Activated T-cell treated with anti-CD3 and anti-CD28 coated beads, Interleukin-2, amount 50 U/mL, for 48 hours (primary cell): Measurements from ENCODE around the gene EVA1A.

Experiments used
- DNase-seq, 2 experiments: peaks; one replicate each; pipeline ENCODE4 v3.0.0-alpha.2; 2020

The EVA1A gene

GRCh38 chr2:75589391-75590105 is 28.8 kb upstream of the EVA1A start:
- DNase-seq = no peak

GRCh38 chr2:75587954-75588587 is 27.3 kb upstream of the EVA1A start:
- no peak for DNase-seq

- no peak for DNase-seq
Measured at GRCh38 chr2:75586971-75587370, 26.2 kb upstream of the EVA1A start.

GRCh38 chr2:75582840-75583239 is 22.1 kb upstream of the EVA1A start:
- DNase-seq = no peak

- DNase-seq = no peak
Measured at GRCh38 chr2:75580606-75581005, 19.9 kb upstream of the EVA1A start.

- DNase-seq = no peak
Measured at GRCh38 chr2:75580156-75580555, 19.4 kb upstream of the EVA1A start.

GRCh38 chr2:75579186-75579585 is 18.4 kb upstream of the EVA1A start:
- DNase-seq = no peak

GRCh38 chr2:75577280-75577679 is 16.5 kb upstream of the EVA1A start:
- DNase-seq = no peak

- no peak for DNase-seq
Measured at GRCh38 chr2:75574106-75574505, 13.4 kb upstream of the EVA1A start.

GRCh38 chr2:75573145-75573878 is 12.6 kb upstream of the EVA1A start:
- no peak for DNase-seq

GRCh38 chr2:75571730-75572430 is 11.1 kb upstream of the EVA1A start:
- DNase-seq = no peak

GRCh38 chr2:75570948-75571729 is 10.4 kb upstream of the EVA1A start:
- DNase-seq = no peak

- DNase-seq = no peak
Measured at GRCh38 chr2:75570024-75570947, 9.5 kb upstream of the EVA1A start.

- no peak for DNase-seq
Measured at GRCh38 chr2:75569546-75569945, 8.8 kb upstream of the EVA1A start.

- no peak for DNase-seq
Measured at GRCh38 chr2:75568174-75568573, 7.4 kb upstream of the EVA1A start.

GRCh38 chr2:75565472-75566462 is 5.0 kb upstream of the EVA1A start:
- no peak for DNase-seq

GRCh38 chr2:75564713-75565359 is 4.1 kb upstream of the EVA1A start:
- no peak for DNase-seq

- DNase-seq = no peak
Measured at GRCh38 chr2:75564026-75564688, 3.4 kb upstream of the EVA1A start.

- no peak for DNase-seq
Measured at GRCh38 chr2:75563591-75563990, 2.9 kb upstream of the EVA1A start.
